RWPE2 (cell line): ENCODE measurements around the gene NAPG.

Experiments used
- ATAC-seq: fragments of 200-7000 bp; cut with Tn5 transposase; 3 replicates; pipeline ENCODE4 v1.9.1; 2021; ENCODE audit warnings: low read depth
- DNase-seq: peaks from one replicate; pipeline ENCODE4 v3.0.0-alpha.2; 2020; ENCODE audit warnings: low spot score
- H3K27ac ChIP-seq: fragments of 450-650 bp; 2 replicates; pipeline ENCODE4 v1.5.1; 2017; ENCODE audit warnings: mild to moderate bottlenecking; ENCODE audit not compliant: poor library complexity, severe bottlenecking
- H3K27me3 ChIP-seq: fragments of 250-450 bp; sonication (Bioruptor Pico); 2 replicates; pipeline ENCODE4 v1.5.1; 2021; ENCODE audit warnings: mild to moderate bottlenecking, moderate library complexity; ENCODE audit not compliant: insufficient read depth, poor library complexity, severe bottlenecking
- H3K36me3 ChIP-seq: fragments of 250-450 bp; sonication (Bioruptor Pico); 2 replicates; pipeline ENCODE4 v1.5.1; 2020; ENCODE audit warnings: low read depth, mild to moderate bottlenecking, moderate library complexity
- H3K4me1 ChIP-seq: fragments of 250-450 bp; sonication (Bioruptor Pico); 2 replicates; pipeline ENCODE4 v1.5.1; 2021; ENCODE audit warnings: mild to moderate bottlenecking, moderate library complexity; ENCODE audit not compliant: insufficient read depth, poor library complexity, severe bottlenecking
- H3K4me3 ChIP-seq: fragments of 250-450 bp; sonication (Bioruptor Pico); 2 replicates; pipeline ENCODE4 v1.5.1; 2021; ENCODE audit warnings: mild to moderate bottlenecking, moderate library complexity; ENCODE audit not compliant: severe bottlenecking
- H3K9me3 ChIP-seq: fragments of 250-450 bp; sonication (Bioruptor Pico); 2 replicates; pipeline ENCODE4 v1.5.1; 2021; ENCODE audit warnings: mild to moderate bottlenecking, moderate library complexity; ENCODE audit not compliant: severe bottlenecking
- TF ChIP-seq, protein P1 (sequence below): fragments of 450-650 bp; IDR thresholded peaks from one replicate; pipeline ENCODE4 v1.5.1; 2017; ENCODE audit warnings: mild to moderate bottlenecking, moderate library complexity; ENCODE audit not compliant: poor library complexity, severe bottlenecking

NAPG gene

GRCh38 chr18:10481831-10482230 lies 44.0 kb upstream of the NAPG start:
- TF ChIP-seq, protein P1, sequence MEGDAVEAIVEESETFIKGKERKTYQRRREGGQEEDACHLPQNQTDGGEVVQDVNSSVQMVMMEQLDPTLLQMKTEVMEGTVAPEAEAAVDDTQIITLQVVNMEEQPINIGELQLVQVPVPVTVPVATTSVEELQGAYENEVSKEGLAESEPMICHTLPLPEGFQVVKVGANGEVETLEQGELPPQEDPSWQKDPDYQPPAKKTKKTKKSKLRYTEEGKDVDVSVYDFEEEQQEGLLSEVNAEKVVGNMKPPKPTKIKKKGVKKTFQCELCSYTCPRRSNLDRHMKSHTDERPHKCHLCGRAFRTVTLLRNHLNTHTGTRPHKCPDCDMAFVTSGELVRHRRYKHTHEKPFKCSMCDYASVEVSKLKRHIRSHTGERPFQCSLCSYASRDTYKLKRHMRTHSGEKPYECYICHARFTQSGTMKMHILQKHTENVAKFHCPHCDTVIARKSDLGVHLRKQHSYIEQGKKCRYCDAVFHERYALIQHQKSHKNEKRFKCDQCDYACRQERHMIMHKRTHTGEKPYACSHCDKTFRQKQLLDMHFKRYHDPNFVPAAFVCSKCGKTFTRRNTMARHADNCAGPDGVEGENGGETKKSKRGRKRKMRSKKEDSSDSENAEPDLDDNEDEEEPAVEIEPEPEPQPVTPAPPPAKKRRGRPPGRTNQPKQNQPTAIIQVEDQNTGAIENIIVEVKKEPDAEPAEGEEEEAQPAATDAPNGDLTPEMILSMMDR: no peak
- H3K4me1 ChIP-seq: no peaks in the 10 kb centered on the region

DNA sequence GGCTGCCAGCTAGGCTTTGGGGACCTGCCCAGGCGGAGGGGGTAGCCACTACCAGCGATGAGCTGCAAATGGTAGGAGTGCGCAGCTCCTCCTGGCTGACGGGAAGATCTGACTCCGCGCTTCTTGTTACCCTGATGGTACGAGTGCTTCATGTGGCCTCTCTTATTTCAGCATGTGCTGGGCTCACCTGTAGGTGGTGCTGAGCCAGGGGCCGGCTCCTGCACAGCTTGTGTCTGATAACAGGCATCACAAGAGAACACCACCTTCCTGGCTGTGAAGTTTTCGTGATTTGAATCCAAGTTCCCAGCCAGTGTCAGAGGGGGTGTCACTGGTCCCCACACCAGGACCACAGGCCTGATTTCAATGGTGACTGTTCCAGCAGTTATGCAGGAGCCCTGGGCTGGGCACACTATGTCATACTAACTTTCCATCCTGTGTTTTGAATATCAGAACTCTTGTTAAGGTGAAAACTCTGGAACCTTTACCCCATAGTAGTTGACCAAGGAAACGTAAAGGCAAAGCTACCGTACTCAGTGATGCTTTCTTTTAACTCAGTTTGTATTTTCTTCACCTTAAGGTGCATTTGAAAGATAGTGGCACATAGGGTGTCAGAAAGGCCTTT lies 43.4 kb upstream of the NAPG start:
- DNase-seq (no peak), ATAC-seq (no peak)
- Histone ChIP-seq H3K4me1 (no peaks in the 10 kb centered on the region), H3K27me3 (no peaks in the 10 kb centered on the region), H3K4me3 (no peak overlapping the region), H3K9me3 (no peaks in the 10 kb centered on the region), H3K27ac (no peak overlapping the region), H3K36me3 (no peaks in the 10 kb centered on the region)
- TF ChIP-seq, protein P1: no peak

More at GRCh38 chr18:10481831-10482230, 44.0 kb upstream of the NAPG start:
- no peaks in the 10 kb centered on the region for H3K36me3 ChIP-seq
- ATAC-seq: no peak
- no peak overlapping the region for H3K4me3 ChIP-seq
- peaks cover under 1% of the 10 kb centered on the region for H3K27me3 ChIP-seq
- no peaks in the 10 kb centered on the region for H3K9me3 ChIP-seq
- DNase-seq: no peak
- H3K27ac ChIP-seq: no peak overlapping the region

- no peak for ATAC-seq
- DNase-seq: no peak
- no peak overlapping the region for H3K4me3 ChIP-seq
These were observed 42.6 kb upstream of the NAPG start for GRCh38 chr18:10482985-10483949.

GRCh38 chr18:10485475-10485874 lies 40.4 kb upstream of the NAPG start:
- DNase-seq (no peak), ATAC-seq (no peak)
- TF ChIP-seq, protein P1: no peak
- H3K27me3 ChIP-seq: no peaks in the 10 kb centered on the region
- H3K9me3 ChIP-seq: no peaks in the 10 kb centered on the region
- no peaks in the 10 kb centered on the region for H3K36me3 ChIP-seq
- H3K27ac ChIP-seq: no peak overlapping the region
- H3K4me1 ChIP-seq: no peaks in the 10 kb centered on the region
- H3K4me3 ChIP-seq: no peak overlapping the region

More at GRCh38 chr18:10482985-10483949, 42.6 kb upstream of the NAPG start:
- H3K36me3 ChIP-seq: no peaks in the 10 kb centered on the region
- no peak overlapping the region for H3K27ac ChIP-seq
- TF ChIP-seq, protein P1: no peak
- H3K27me3 ChIP-seq: no peaks in the 10 kb centered on the region
- H3K4me1 ChIP-seq: no peaks in the 10 kb centered on the region
- H3K9me3 ChIP-seq: no peaks in the 10 kb centered on the region
